ENCODE data around the gene NTNG2. TPM values are rescaled to one million over a fixed set of nuclear protein-coding genes. Genes with fewer than 3 reads are reported as not detected.

NTNG2 gene
- total and polyA plus RNA-seq, 2 of the 13 experiments (the other 11 are each of a cell fraction or from before 2014, with no cell fraction given), result 0.02 to 0.36 TPM

- TF ChIP-seq ZNF510 (CRISPR knock-in tag; IDR thresholded peaks at IDR 0.05; ENCODE audit: low read depth) (0 out of 2 replicates have a peak, but pooled peaks have one; percentile 64), ZMAT5 (CRISPR knock-in tag; IDR thresholded peaks at IDR 0.05; ENCODE audit: borderline replicate concordance, low read depth) (no peak), MXI1 (IDR thresholded peaks at IDR 0.05; ENCODE audit: borderline replicate concordance, low read depth, low read length) (peak; percentile 86; the same call in 2 of the 3 replicates), REPIN1 (CRISPR knock-in tag; IDR thresholded peaks at IDR 0.05; ENCODE audit: borderline replicate concordance, low read depth) (peak; percentile 89), ATF7 (IDR thresholded peaks at IDR 0.05) (no peak), ATF7 (CRISPR knock-in tag; IDR thresholded peaks at IDR 0.05) (no peak), TRIM24 (CRISPR knock-in tag; IDR thresholded peaks at IDR 0.05) (no peak), ZNF597 (CRISPR knock-in tag; IDR thresholded peaks at IDR 0.05) (no peak), SOX6 (IDR thresholded peaks at IDR 0.05) (no peak), SOX6 (CRISPR knock-in tag; IDR thresholded peaks at IDR 0.05) (0 out of 2 replicates have a peak, but pooled peaks have one; percentile 11), SOX13 (IDR thresholded peaks at IDR 0.05) (no peak), SOX13 (CRISPR knock-in tag; conservative IDR thresholded peaks at IDR 0.05 in 1 of 2, IDR thresholded peaks at IDR 0.05 in 1 of 2) (peak in 1 of 2 experiments; percentile 79; a peak in 2 of 4 replicates), SIX4 (CRISPR knock-in tag; IDR thresholded peaks at IDR 0.05) (peak; percentile 93), RAD51 (IDR thresholded peaks at IDR 0.05; ENCODE audit: borderline replicate concordance) (no peak), ZFP82 (CRISPR knock-in tag; IDR thresholded peaks at IDR 0.05; ENCODE audit: borderline replicate concordance) (peak; percentile 82; the same call in 1 of the 2 replicates), SKIL (CRISPR knock-in tag; IDR thresholded peaks at IDR 0.05; ENCODE audit: borderline replicate concordance) (peak; percentile 87), NCOA1 (CRISPR knock-in tag; IDR thresholded peaks at IDR 0.05) (peak; percentile 41; the same call in 1 of the 2 replicates), ZNF776 (CRISPR knock-in tag; IDR thresholded peaks at IDR 0.05) (0 out of 2 replicates have a peak, but pooled peaks have one; percentile 31), DRAP1 (CRISPR knock-in tag; IDR thresholded peaks at IDR 0.05) (peak; percentile 75), ZBTB34 (CRISPR knock-in tag; IDR thresholded peaks at IDR 0.05) (no peak), ZNF850 (CRISPR knock-in tag; conservative IDR thresholded peaks at IDR 0.05) (0 out of 2 replicates have a peak, but pooled peaks have one; percentile 36), CBX5 (CRISPR knock-in tag; IDR thresholded peaks at IDR 0.05; ENCODE audit: borderline replicate concordance) (peak; percentile 94), ZMYM2 (CRISPR knock-in tag; IDR thresholded peaks at IDR 0.05) (peak; percentile 64; the same call in 1 of the 2 replicates), ZNF513 (CRISPR knock-in tag; conservative IDR thresholded peaks at IDR 0.05) (no peak)
Measured at GRCh38 chr9:132114102-132114707, 47.7 kb upstream of the NTNG2 start (continued).

Data from HepG2 (cell line).